HG02763 (cell line): ENCODE data around the gene NBPF12.
"Not testable (repeated sequence)": the region's sequence is repeated elsewhere in the genome, so short reads cannot be mapped to it uniquely, and the experiment has no call there.

Experiments used
- ATAC-seq: cut with Tn5 transposase; IDR thresholded peaks from one replicate; pipeline ENCODE4 v1.9.1; 2021; ENCODE audit warnings: mild to moderate bottlenecking, moderate library complexity; ENCODE audit not compliant: unreplicated experiment

The NBPF12 gene

GRCh38 chr1:146985855-146986254 is 47.7 kb downstream of the NBPF12 start:
- not testable (repeated sequence) for ATAC-seq

- not testable (repeated sequence) for ATAC-seq
Measured at GRCh38 chr1:146986450-146986849, 48.3 kb downstream of the NBPF12 start.

GRCh38 chr1:146987502-146987901 is 49.4 kb downstream of the NBPF12 start:
- not testable (repeated sequence) for ATAC-seq

- ATAC-seq: not testable (repeated sequence)
Measured at GRCh38 chr1:146989455-146989854, 51.3 kb downstream of the NBPF12 start.

GRCh38 chr1:147008495-147008894 is 70.4 kb downstream of the NBPF12 start:
- not testable (repeated sequence) for ATAC-seq

- not testable (repeated sequence) for ATAC-seq
Measured at GRCh38 chr1:147026975-147027374, 88.9 kb downstream of the NBPF12 start.

GRCh38 chr1:147030066-147030653 is 92.0 kb downstream of the NBPF12 start:
- not testable (repeated sequence) for ATAC-seq

GRCh38 chr1:147039916-147040315 is 101.8 kb downstream of the NBPF12 start:
- no peak for ATAC-seq

GRCh38 chr1:147042891-147043290 is 104.8 kb downstream of the NBPF12 start:
- not testable (repeated sequence) for ATAC-seq

- ATAC-seq: not testable (repeated sequence)
Measured at GRCh38 chr1:147044511-147044910, 106.4 kb downstream of the NBPF12 start.
